ENCODE data around the gene OBI1.

OBI1 gene

GRCh38 chr13:78658630-78659449 is at the start of gene OBI1:
Gene OBI1 (minus strand): TSS chr13:78659155. CDS start chr13:78659120, 35 bp downstream.
- in situ Hi-C loops (cut with MboI; ENCODE audit: low pct_unique_long_range_greater_than_20kb, low sequenced_read_pairs, unreplicated experiment): no loop called here
- DNase-seq (ENCODE audit: low spot score): peak; percentile 88
- no peak for TF ChIP-seq CTCF (IDR thresholded peaks at IDR 0.05; ENCODE audit: extremely low read depth, insufficient read depth, missing control alignments)

- in situ Hi-C loops (cut with MboI; ENCODE audit: low pct_unique_long_range_greater_than_20kb, low sequenced_read_pairs, unreplicated experiment): no loop called here
- no peak for TF ChIP-seq CTCF (IDR thresholded peaks at IDR 0.05; ENCODE audit: extremely low read depth, insufficient read depth, missing control alignments)
- no peak for DNase-seq (ENCODE audit: low spot score)
Observed at GRCh38 chr13:78701383-78701782, 42.4 kb upstream of the OBI1 start.

- in situ Hi-C loops (cut with MboI; ENCODE audit: low pct_unique_long_range_greater_than_20kb, low sequenced_read_pairs, unreplicated experiment): no loop called here
- DNase-seq (ENCODE audit: low spot score): no peak
- no peak for TF ChIP-seq CTCF (IDR thresholded peaks at IDR 0.05; ENCODE audit: extremely low read depth, insufficient read depth, missing control alignments)
Observed at GRCh38 chr13:78700121-78700910, 41.4 kb upstream of the OBI1 start.

GRCh38 chr13:78689011-78689410 is 30.1 kb upstream of the OBI1 start:
- DNase-seq (ENCODE audit: low spot score): no peak
- in situ Hi-C loops (cut with MboI; ENCODE audit: low pct_unique_long_range_greater_than_20kb, low sequenced_read_pairs, unreplicated experiment): no loop called here
- TF ChIP-seq CTCF (IDR thresholded peaks at IDR 0.05; ENCODE audit: extremely low read depth, insufficient read depth, missing control alignments): no peak

- TF ChIP-seq CTCF (IDR thresholded peaks at IDR 0.05; ENCODE audit: extremely low read depth, insufficient read depth, missing control alignments): no peak
- no peak for DNase-seq (ENCODE audit: low spot score)
- in situ Hi-C loops (cut with MboI; ENCODE audit: low pct_unique_long_range_greater_than_20kb, low sequenced_read_pairs, unreplicated experiment): no loop called here
Observed at GRCh38 chr13:78686461-78686860, 27.5 kb upstream of the OBI1 start.

- DNase-seq (ENCODE audit: low spot score): no peak
- in situ Hi-C loops (cut with MboI; ENCODE audit: low pct_unique_long_range_greater_than_20kb, low sequenced_read_pairs, unreplicated experiment): no loop called here
- no peak for TF ChIP-seq CTCF (IDR thresholded peaks at IDR 0.05; ENCODE audit: extremely low read depth, insufficient read depth, missing control alignments)
Observed at GRCh38 chr13:78680576-78681350, 21.8 kb upstream of the OBI1 start.
